ENCODE data around the gene UCHL3. TPM values are rescaled to one million over a fixed set of nuclear protein-coding genes. Genes with fewer than 3 reads are reported as not detected.
A peak's percentile ranks its signal among the peaks of the same experiment; 100 is the strongest.

Gene UCHL3
- total and polyA plus RNA-seq, 10 of the 15 experiments (the other 5 are each of a cell fraction or from before 2014, with no cell fraction given): 52.5 to 179 (median 104) TPM

GRCh38 chr13:75639454-75639853, 89.9 kb downstream of the UCHL3 start:
- ChIA-PET CTCF (interaction anchor here (0.9 to 1.2 kb wide), 3 partner anchors 49 to 233 kb away, joined by 3 to 4 read pairs (median 4); no protein-coding TSS in a partner anchor), RAD21 (ENCODE audit: unreplicated experiment) (interaction anchor here (0.9 kb wide), 2 partner anchors 9 to 48 kb away, joined by 3 read pairs; no protein-coding TSS in a partner anchor), POLR2A (interaction anchor here (1.4 kb wide), 1 partner anchor 8 kb away, joined by 9 read pairs; no protein-coding TSS in a partner anchor), SMC1A (ENCODE audit: uncharacterized antibody, unreplicated experiment) (interaction anchor here (0.6 to 2.6 kb wide), 10 partner anchors 8 to 268 kb away, joined by 3 to 10 read pairs (median 3); partner anchors contain the start of gene COMMD6)
- H3K4me3 ChIP-seq: no peak overlapping the region
- FAIRE-seq: no peak
- ATAC-seq: peak; percentile 67
- intact Hi-C loops (cut with micrococcal nuclease; ENCODE audit: unreplicated experiment) (loop anchor here (5.0 kb wide), 1 partner anchor 67 kb away; no protein-coding TSS in a partner anchor), in situ Hi-C loops (cut with MboI) (no loop called here)
- no peaks in the 10 kb centered on the region; a peak in 1 of 4 replicates for H3K36me3 ChIP-seq (ENCODE audit: control insufficient read depth in 2 of 2, insufficient read depth in 2 of 2, low read length in 1 of 2)
- H4K20me1 ChIP-seq (ENCODE audit: control insufficient read depth, insufficient read depth): no peaks in the 10 kb centered on the region
- BruUV-seq (replicated peaks): no TSS peak
- H3K79me2 ChIP-seq (ENCODE audit: control insufficient read depth, insufficient read depth, low read length): peaks cover 10% of the 10 kb centered on the region
- peak overlapping the region; percentile 14; the same call in 1 of the 2 replicates for H3K4me2 ChIP-seq (ENCODE audit: control insufficient read depth, insufficient read depth)
- no peak overlapping the region for H3K9ac ChIP-seq (ENCODE audit: control insufficient read depth, insufficient read depth, low read length)
- no peaks in the 10 kb centered on the region for H3K27me3 ChIP-seq (replicated peaks in 1 of 2; ENCODE audit: control insufficient read depth in 2 of 2, insufficient read depth in 2 of 2, low read length in 1 of 2)
- no peaks in the 10 kb centered on the region for H3K9me3 ChIP-seq (replicated peaks; ENCODE audit: control insufficient read depth, insufficient read depth, low read length)
- whole genome bisulfite sequencing (ENCODE audit: insufficient coverage, insufficient replicate concordance, low lambda C conversion rate, missing lambda C conversion rate): 32% methylated on average over 2 of the region's 2 CpGs
- no peaks in the 10 kb centered on the region; the same call in 1 of the 2 replicates for H3K4me1 ChIP-seq (ENCODE audit: control insufficient read depth, insufficient read depth, low read length)
- peak; percentile 54 for DNase-seq (ENCODE audit: low read depth, low spot score)
- no peak overlapping the region for H3K27ac ChIP-seq (ENCODE audit: control insufficient read depth, insufficient read depth)
- H2AFZ ChIP-seq (ENCODE audit: control insufficient read depth, low read depth, low read length): no peak overlapping the region
- TF ChIP-seq MTA2 (IDR thresholded peaks at IDR 0.05; ENCODE audit: low read depth) (peak; percentile 99), RELB (IDR thresholded peaks at IDR 0.05; ENCODE audit: low read depth) (peak; percentile 66; the same call in 1 of the 2 replicates), ZNF207 (IDR thresholded peaks at IDR 0.05; ENCODE audit: borderline replicate concordance) (no peak), SUZ12 (IDR thresholded peaks at IDR 0.05; ENCODE audit: unreplicated experiment) (no peak), BCL11A (IDR thresholded peaks at IDR 0.05; ENCODE audit: low read depth, low read length) (peak; percentile 84; the same call in 1 of the 2 replicates), IKZF1 (conservative IDR thresholded peaks at IDR 0.05) (0 out of 2 replicates have a peak, but pooled peaks have one; percentile 31), ATF7 (IDR thresholded peaks at IDR 0.05; ENCODE audit: low read depth) (peak; percentile 92), IKZF2 (IDR thresholded peaks at IDR 0.05) (peak in 1 of 2 experiments; percentile 48; a peak in 2 of 4 replicates), ZNF217 (IDR thresholded peaks at IDR 0.05) (peak; percentile 83; the same call in 1 of the 2 replicates), BACH1 (IDR thresholded peaks at IDR 0.05; ENCODE audit: borderline replicate concordance) (peak; percentile 55; the same call in 1 of the 2 replicates), SKIL (IDR thresholded peaks at IDR 0.05; ENCODE audit: low read depth, poor library complexity, severe bottlenecking) (peak; percentile 49), EP300 (IDR thresholded peaks at IDR 0.05; ENCODE audit: borderline replicate concordance in 1 of 2, control insufficient read depth in 1 of 2, low read depth in 2 of 2, low read length in 2 of 2) (0 out of 4 replicates have a peak, but pooled peaks of 1 of the 2 experiments have one; percentile 18), NBN (IDR thresholded peaks at IDR 0.05) (0 out of 2 replicates have a peak, but pooled peaks have one; percentile 36), BHLHE40 (IDR thresholded peaks at IDR 0.05; ENCODE audit: borderline replicate concordance in 1 of 2, low read depth in 2 of 2, low read length in 1 of 2) (peak in 1 of 2 experiments; percentile 28; a peak in 1 of 4 replicates), ZNF24 (IDR thresholded peaks at IDR 0.05) (0 out of 2 replicates have a peak, but pooled peaks have one; percentile 22), RUNX3 (IDR thresholded peaks at IDR 0.05; ENCODE audit: low read length) (peak; percentile 47; the same call in 1 of the 2 replicates), POLR2AphosphoS5 (IDR thresholded peaks at IDR 0.05; ENCODE audit: low read length) (no peak), DPF2 (IDR thresholded peaks at IDR 0.05) (peak; percentile 67), CBX3 (IDR thresholded peaks at IDR 0.05; ENCODE audit: borderline replicate concordance, low read depth) (no peak), ZNF274 (IDR thresholded peaks at IDR 0.05; ENCODE audit: insufficient read depth, insufficient read length) (no peak), TARDBP (IDR thresholded peaks at IDR 0.05; ENCODE audit: borderline replicate concordance) (no peak), NFYB (IDR thresholded peaks at IDR 0.05; ENCODE audit: insufficient read depth, low read depth, low read length) (peak; percentile 69)
